Stimulated activated CD4-positive, alpha-beta T cell treated with anti-CD3 and anti-CD28 coated beads, Interleukin-12 subunit alpha, Interleukin-12 subunit beta, amount 100 ng/mL, for 24 hours (primary cell): Measurements from ENCODE around the gene SLC25A28.

Experiments
- DNase-seq, 2 experiments: peaks; one replicate each; pipeline ENCODE4 v3.0.0-alpha.2; 2020; ENCODE audit warnings: low read depth in 2 of 2

The SLC25A28 gene

GRCh38 chr10:99590799-99591198, 29.4 kb downstream of the SLC25A28 start:
- no peak for DNase-seq

DNA sequence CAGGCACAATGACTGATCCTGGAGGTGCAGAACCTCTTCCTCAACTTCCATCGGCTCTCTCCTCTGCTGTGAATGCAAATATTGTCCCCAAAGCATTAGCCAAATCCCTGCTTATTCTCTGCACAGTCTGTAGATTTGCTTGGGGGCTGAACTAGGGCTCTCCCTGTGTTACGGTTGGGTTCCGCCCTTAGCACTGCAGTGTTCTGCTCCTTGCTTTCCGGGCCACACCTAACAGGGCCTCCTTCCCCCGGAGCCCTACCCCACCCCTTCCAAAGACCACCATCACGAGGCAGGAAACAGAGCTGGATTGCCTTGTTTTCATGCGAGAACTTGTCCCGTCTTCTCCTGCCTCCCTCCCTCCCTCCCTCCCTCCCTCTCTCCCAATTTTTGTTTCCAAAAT, 36.6 kb downstream of the SLC25A28 start:
- DNase-seq, result no peak

DNA sequence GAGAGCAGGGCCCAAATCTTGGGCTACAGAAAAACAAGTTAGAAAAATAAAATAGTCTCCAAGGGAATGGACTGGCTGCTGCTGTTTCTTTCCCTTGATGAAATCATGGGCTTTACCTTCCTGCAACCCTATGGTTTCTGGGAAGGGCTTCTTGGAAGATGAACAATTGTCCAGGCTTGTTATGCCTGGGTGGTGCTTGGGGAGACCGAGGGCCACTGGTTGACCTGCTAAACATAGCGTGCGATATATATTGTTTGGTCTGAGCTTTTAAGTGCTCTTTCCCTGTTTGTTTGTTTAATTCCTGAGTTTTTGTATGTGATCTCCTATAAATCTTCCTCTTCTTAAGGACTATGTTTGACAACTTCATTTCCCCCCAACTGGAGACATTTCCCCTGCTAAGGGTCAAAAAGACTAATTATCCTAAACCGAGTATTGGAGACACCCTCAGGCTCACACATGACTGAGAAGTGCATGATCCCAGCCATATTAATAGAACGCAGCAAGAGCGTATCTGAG, 37.9 kb downstream of the SLC25A28 start:
- DNase-seq, result no peak

GRCh38 chr10:99579971-99580370, 40.3 kb downstream of the SLC25A28 start:
- DNase-seq, result no peak

DNA sequence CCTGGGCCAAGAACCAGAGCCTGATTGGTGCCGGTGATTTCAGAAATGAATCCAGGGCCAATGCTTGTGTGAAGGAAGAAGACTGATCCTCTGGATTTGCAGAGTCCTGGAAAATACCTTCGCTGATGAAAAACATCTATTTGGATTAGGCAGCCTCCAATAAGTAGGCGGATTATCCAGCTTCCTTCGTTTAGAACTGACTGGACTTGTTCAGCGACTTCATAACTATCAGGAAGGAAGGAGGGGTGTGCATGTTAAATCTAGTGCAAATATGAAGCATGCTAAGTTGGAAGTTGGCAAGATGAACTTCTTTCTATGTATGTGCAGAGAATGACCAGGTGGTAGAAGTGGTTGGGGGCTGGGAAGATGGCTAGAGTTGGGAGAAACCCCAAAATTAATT, 46.4 kb downstream of the SLC25A28 start:
- no peak for DNase-seq

DNA sequence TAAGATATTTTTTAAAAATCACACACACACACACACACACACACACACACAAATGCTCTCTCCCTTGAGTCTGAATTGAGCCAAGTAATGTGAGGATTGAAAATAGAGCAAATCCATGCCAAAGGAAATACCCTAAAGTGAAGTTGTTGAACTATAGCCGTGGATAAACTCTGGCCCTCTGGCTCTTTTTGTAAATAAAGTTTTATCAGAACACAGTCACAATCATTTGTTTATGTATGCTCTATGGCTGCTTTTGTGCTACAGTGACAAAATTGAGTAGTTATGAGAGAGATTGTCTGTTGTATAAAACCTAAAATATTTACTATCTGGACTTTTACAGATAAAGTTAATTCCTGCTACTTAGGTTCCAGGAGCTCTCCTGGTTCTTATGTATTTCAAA, 48.4 kb downstream of the SLC25A28 start:
- DNase-seq, result no peak

GRCh38 chr10:99569961-99570360, 50.3 kb downstream of the SLC25A28 start:
- DNase-seq, result no peak

DNA sequence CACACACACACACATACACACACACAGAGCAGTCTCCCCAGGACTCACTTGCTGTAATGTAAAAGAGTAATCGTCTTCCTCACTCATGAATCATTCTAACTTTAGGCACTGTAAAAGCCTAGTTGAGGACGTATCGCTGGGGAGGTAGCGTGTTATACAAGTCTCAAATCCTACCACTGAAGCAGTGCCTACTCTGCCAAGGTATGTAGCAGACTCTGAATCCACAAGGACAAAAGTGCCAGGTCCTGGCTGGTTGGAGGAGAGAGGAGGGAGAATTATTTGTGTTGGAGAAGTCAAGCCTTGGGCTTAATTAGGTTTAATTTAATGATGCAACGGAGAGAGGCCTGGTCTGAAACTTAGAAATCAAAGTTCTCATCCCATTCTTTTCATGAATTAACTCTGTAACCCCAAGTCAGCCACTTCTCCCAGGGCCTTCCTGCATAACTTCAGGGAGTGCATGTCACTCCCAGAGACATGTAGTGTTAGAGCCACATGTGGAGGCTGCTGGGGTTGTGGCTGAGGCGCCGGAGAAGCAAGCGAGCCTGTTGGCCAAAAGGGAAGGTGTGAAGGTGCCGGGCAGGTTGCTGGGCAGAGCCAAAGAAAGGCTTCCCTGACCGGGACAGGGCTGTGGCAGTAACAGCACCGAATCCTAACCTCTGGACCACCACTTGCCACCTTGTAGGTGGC, 50.8 kb downstream of the SLC25A28 start:
- no peak for DNase-seq

DNA sequence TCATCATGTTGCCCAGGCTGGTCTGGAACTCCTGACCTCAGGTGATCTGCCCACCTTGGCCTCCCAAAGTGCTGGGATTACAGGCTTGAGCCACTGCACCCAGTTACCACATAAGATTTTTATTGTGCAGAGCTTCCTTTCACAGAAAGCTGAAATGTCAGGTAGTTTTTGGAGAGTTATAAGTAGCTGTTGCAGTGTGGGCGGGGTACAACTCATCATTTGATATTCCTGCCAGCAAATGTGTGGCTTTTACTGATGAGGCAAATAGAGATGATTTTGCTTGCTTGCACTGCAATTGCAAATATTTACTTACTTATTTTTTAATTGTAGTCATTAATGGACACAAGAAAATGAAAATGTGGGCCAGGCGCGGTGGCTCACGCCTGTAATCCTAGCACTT, 55.1 kb downstream of the SLC25A28 start:
- no peak for DNase-seq

DNA sequence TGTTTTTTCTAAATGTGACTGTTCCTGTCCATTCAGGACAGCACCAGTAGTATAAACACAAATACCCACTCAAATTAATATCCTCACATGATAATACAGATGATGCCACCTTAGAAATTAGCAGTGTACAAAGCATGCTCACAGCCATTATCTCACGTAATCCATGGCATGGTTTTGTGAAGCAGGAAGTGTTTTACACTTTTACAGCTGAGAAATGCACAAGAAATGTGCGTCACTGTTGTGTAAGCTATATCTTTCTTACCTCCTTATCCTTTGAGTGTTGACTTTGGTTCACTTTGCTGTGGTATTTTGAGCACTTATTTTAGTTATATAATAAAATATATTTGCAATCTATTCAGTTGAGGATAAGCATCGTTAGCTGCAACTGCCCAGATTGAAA, 55.9 kb downstream of the SLC25A28 start:
- DNase-seq, result no peak

DNA sequence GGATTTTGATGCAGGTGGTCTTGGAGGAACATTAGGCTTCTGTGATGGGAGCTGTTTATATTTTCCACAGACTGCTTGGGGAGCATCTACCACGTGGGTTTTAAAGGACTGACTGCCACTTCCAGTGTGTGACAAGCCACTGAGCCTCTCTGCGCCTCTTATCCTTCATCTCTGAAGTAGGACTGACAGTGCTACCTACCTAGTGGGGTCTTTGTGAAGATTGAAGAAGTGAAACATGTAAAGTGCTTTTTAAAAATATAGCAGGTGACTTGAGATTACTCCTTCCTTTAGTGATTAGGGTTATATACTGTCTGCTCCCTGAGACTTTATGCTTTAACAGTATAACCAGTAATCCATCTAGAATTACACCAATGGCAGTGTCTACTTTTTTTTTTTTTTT, 57.6 kb downstream of the SLC25A28 start:
- DNase-seq, result no peak
